WTC11 (cell line): ENCODE measurements around the gene TNRC6C. TPM values are rescaled to one million over a fixed set of nuclear protein-coding genes. Genes with fewer than 3 reads are reported as not detected.

ENCODE experiments used
- ATAC-seq: fragments of 200-7000 bp; cut with Tn5 transposase; 2 replicates; pipeline ENCODE4 v1.10.0; 2021; ENCODE audit warnings: mild to moderate bottlenecking, moderate library complexity
- CTCF ChIA-PET: fragments of 300-600 bp; sonication (Branson Sonifier 250); formaldehyde crosslinking; loops from one replicate; lab custom pipeline; 2021; ENCODE audit warnings: antibody characterized with exemption; lab: Charles Lee
- POLR2A ChIA-PET: fragments of 350-600 bp; sonication (Branson Sonifier 250); formaldehyde crosslinking; loops from one replicate; lab custom pipeline; 2021; ENCODE audit warnings: antibody characterized with exemption; lab: Charles Lee
- DNase-seq: peaks from one replicate; pipeline ENCODE4 v3.0.0; 2021; ENCODE audit warnings: low spot score
- H3K27ac Mint-ChIP-seq: 2 replicates; pipeline ENCODE4 v1.8.0; 2021; ENCODE audit warnings: mixed read lengths
- H3K27me3 Mint-ChIP-seq: 2 replicates; pipeline ENCODE4 v1.8.0; 2021; ENCODE audit warnings: low read depth, mild to moderate bottlenecking, moderate library complexity, mixed read lengths
- H3K36me3 Mint-ChIP-seq: 2 replicates; pipeline ENCODE4 v1.8.0; 2021; ENCODE audit warnings: mixed read lengths
- H3K4me1 Mint-ChIP-seq: 2 replicates; pipeline ENCODE4 v1.8.0; 2022; ENCODE audit warnings: mixed read lengths
- H3K4me3 Mint-ChIP-seq: 2 replicates; pipeline ENCODE4 v1.8.0; 2021; ENCODE audit warnings: mild to moderate bottlenecking, moderate library complexity, mixed read lengths
- H3K9me3 Mint-ChIP-seq: 2 replicates; pipeline ENCODE4 v1.8.0; 2021; ENCODE audit warnings: mixed read lengths
- CDX4 ChIP-seq: fragments of 250-450 bp; sonication (Bioruptor Pico); IDR thresholded peaks from 2 replicates; pipeline ENCODE4 v1.9.0; 2021; ENCODE audit warnings: moderate library complexity, mild to moderate bottlenecking, inconsistent platforms, borderline replicate concordance
- CREM ChIP-seq: sonication (generic); formaldehyde crosslinking; IDR thresholded peaks from 2 replicates; pipeline ENCODE4 v1.8.1; 2022; ENCODE audit warnings: mild to moderate bottlenecking, missing genetic modification reagents, moderate library complexity
- FOXP4 ChIP-seq: sonication (generic); formaldehyde crosslinking; IDR thresholded peaks from 2 replicates; pipeline ENCODE4 v1.8.0; 2022; ENCODE audit warnings: mild to moderate bottlenecking, missing genetic modification reagents
- HMGA2 ChIP-seq: fragments of 250-450 bp; sonication (Bioruptor Pico); IDR thresholded peaks from 2 replicates; pipeline ENCODE4 v1.4.0; 2021; ENCODE audit warnings: mild to moderate bottlenecking, moderate library complexity
- JAZF1 ChIP-seq: fragments of 250-450 bp; sonication (Bioruptor Pico); IDR thresholded peaks from 2 replicates; pipeline ENCODE4 v1.9.0; 2021; ENCODE audit warnings: moderate library complexity, mild to moderate bottlenecking, inconsistent platforms
- KAT7 ChIP-seq: sonication (generic); formaldehyde crosslinking; IDR thresholded peaks from 2 replicates; pipeline ENCODE4 v1.8.1; 2023; ENCODE audit warnings: missing genetic modification reagents, mild to moderate bottlenecking, borderline replicate concordance
- NR2C2 ChIP-seq: sonication (generic); formaldehyde crosslinking; IDR thresholded peaks from 2 replicates; pipeline ENCODE4 v1.8.0; 2022; ENCODE audit warnings: mild to moderate bottlenecking, missing genetic modification reagents
- SMAD3 ChIP-seq: sonication (generic); formaldehyde crosslinking; IDR thresholded peaks from 2 replicates; pipeline ENCODE4 v1.8.0; 2022; ENCODE audit warnings: missing genetic modification reagents, mild to moderate bottlenecking, borderline replicate concordance
- SMAD4 ChIP-seq: sonication (generic); formaldehyde crosslinking; IDR thresholded peaks from 2 replicates; pipeline ENCODE4 v1.8.0; 2022; ENCODE audit warnings: mild to moderate bottlenecking, missing genetic modification reagents
- STAT6 ChIP-seq: sonication (generic); formaldehyde crosslinking; conservative IDR thresholded peaks from 2 replicates; pipeline ENCODE4 v1.8.1; 2023; ENCODE audit warnings: mild to moderate bottlenecking, low read depth, missing genetic modification reagents, moderate library complexity
- USF2 ChIP-seq: sonication (generic); formaldehyde crosslinking; IDR thresholded peaks from 2 replicates; pipeline ENCODE4 v1.8.1; 2023; ENCODE audit warnings: mild to moderate bottlenecking, missing genetic modification reagents, moderate library complexity
- ZNF423 ChIP-seq: fragments of 250-450 bp; sonication (Bioruptor Pico); IDR thresholded peaks from 2 replicates; pipeline ENCODE4 v2.1.2; 2022; ENCODE audit warnings: mild to moderate bottlenecking, moderate library complexity
- ZNF425 ChIP-seq: fragments of 250-450 bp; sonication (Bioruptor Pico); conservative IDR thresholded peaks from 2 replicates; pipeline ENCODE4 v1.9.0; 2021; ENCODE audit warnings: mild to moderate bottlenecking
- total RNA-seq: library from RNA; stranded (reverse); gene quantifications from 3 replicates; pipeline ENCODE4 v1.2.3, GENCODE V29; 2021
- TF ChIP-seq, protein P1 (sequence below): sonication (generic); formaldehyde crosslinking; IDR thresholded peaks from 2 replicates; pipeline ENCODE4 v1.8.1; 2022; ENCODE audit warnings: low read depth, missing genetic modification reagents, borderline replicate concordance
- TF ChIP-seq, protein P2 (sequence below): sonication (generic); formaldehyde crosslinking; IDR thresholded peaks from 2 replicates; pipeline ENCODE4 v1.8.1; 2023; ENCODE audit warnings: mild to moderate bottlenecking, missing genetic modification reagents, borderline replicate concordance
- TF ChIP-seq, protein P3 (sequence below): sonication (generic); formaldehyde crosslinking; IDR thresholded peaks from 2 replicates; pipeline ENCODE4 v1.8.1; 2023; ENCODE audit warnings: mild to moderate bottlenecking, missing genetic modification reagents, moderate library complexity

TNRC6C gene
- total RNA-seq, 1 experiment from 2014 or later = 52.3 TPM

DNA sequence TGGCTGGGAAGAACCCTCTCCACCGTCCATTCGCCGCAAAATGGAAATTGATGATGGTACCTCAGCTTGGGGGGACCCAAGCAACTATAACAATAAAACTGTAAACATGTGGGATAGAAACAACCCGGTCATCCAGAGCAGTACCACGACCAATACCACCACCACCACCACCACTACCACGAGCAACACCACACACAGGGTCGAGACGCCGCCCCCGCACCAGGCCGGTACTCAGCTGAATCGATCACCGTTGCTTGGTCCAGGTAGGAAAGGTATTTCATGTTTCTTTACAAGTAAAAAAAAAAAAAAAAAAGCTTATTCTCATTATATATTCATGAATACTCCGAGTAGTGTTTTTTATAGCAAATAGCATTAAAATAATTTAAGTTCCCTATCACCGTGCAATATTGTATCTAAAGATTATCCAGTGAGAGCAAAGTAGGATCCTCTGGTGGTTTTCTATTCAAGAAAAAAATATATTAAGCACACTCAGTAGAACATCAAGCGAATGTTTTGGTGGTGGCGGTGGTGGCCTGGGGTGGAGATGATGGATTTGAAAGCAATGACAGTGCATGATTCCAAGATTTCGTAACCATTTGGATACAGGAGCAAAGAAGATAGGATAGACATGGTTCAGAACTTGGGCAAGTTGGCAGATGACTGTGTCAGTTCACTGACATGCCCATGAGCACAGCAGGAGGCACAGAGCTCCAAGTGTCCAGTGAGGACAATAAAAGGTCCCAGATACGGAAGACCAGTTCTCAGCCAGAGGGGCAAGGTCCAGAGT, 92.9 kb downstream of the TNRC6C start:
- H3K27me3 Mint-ChIP-seq = no peaks in the 10 kb centered on the region
- DNase-seq (no peak), ATAC-seq (no peak)
- H3K4me3 Mint-ChIP-seq = no peak overlapping the region
- ChIA-PET CTCF (no interaction called here), POLR2A (interaction anchor here (0.6 kb wide), 1 partner anchor 585 kb away, joined by 3 read pairs; no protein-coding TSS in a partner anchor)
- H3K4me1 Mint-ChIP-seq = peaks cover 14% of the 10 kb centered on the region
- peak overlapping the region; percentile 28 for H3K27ac Mint-ChIP-seq
- TF ChIP-seq HMGA2 (CRISPR knock-in tag) (no peak), CREM (CRISPR knock-in tag) (no peak), KAT7 (CRISPR knock-in tag) (no peak), USF2 (CRISPR knock-in tag) (no peak), ZNF425 (CRISPR knock-in tag) (no peak), NR2C2 (CRISPR knock-in tag) (no peak), FOXP4 (CRISPR knock-in tag) (no peak), SMAD4 (CRISPR knock-in tag) (no peak), JAZF1 (CRISPR knock-in tag) (no peak), STAT6 (CRISPR knock-in tag) (no peak), ZNF423 (CRISPR knock-in tag) (no peak), CDX4 (CRISPR knock-in tag) (no peak), SMAD3 (CRISPR knock-in tag) (no peak)
- TF ChIP-seq, protein P1, sequence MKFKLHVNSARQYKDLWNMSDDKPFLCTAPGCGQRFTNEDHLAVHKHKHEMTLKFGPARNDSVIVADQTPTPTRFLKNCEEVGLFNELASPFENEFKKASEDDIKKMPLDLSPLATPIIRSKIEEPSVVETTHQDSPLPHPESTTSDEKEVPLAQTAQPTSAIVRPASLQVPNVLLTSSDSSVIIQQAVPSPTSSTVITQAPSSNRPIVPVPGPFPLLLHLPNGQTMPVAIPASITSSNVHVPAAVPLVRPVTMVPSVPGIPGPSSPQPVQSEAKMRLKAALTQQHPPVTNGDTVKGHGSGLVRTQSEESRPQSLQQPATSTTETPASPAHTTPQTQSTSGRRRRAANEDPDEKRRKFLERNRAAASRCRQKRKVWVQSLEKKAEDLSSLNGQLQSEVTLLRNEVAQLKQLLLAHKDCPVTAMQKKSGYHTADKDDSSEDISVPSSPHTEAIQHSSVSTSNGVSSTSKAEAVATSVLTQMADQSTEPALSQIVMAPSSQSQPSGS = no peak
- TF ChIP-seq, protein P2, sequence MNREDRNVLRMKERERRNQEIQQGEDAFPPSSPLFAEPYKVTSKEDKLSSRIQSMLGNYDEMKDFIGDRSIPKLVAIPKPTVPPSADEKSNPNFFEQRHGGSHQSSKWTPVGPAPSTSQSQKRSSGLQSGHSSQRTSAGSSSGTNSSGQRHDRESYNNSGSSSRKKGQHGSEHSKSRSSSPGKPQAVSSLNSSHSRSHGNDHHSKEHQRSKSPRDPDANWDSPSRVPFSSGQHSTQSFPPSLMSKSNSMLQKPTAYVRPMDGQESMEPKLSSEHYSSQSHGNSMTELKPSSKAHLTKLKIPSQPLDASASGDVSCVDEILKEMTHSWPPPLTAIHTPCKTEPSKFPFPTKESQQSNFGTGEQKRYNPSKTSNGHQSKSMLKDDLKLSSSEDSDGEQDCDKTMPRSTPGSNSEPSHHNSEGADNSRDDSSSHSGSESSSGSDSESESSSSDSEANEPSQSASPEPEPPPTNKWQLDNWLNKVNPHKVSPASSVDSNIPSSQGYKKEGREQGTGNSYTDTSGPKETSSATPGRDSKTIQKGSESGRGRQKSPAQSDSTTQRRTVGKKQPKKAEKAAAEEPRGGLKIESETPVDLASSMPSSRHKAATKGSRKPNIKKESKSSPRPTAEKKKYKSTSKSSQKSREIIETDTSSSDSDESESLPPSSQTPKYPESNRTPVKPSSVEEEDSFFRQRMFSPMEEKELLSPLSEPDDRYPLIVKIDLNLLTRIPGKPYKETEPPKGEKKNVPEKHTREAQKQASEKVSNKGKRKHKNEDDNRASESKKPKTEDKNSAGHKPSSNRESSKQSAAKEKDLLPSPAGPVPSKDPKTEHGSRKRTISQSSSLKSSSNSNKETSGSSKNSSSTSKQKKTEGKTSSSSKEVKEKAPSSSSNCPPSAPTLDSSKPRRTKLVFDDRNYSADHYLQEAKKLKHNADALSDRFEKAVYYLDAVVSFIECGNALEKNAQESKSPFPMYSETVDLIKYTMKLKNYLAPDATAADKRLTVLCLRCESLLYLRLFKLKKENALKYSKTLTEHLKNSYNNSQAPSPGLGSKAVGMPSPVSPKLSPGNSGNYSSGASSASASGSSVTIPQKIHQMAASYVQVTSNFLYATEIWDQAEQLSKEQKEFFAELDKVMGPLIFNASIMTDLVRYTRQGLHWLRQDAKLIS (CRISPR knock-in tag) = no peak
- TF ChIP-seq, protein P3, sequence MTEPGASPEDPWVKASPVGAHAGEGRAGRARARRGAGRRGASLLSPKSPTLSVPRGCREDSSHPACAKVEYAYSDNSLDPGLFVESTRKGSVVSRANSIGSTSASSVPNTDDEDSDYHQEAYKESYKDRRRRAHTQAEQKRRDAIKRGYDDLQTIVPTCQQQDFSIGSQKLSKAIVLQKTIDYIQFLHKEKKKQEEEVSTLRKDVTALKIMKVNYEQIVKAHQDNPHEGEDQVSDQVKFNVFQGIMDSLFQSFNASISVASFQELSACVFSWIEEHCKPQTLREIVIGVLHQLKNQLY (CRISPR knock-in tag) = no peak
- H3K9me3 Mint-ChIP-seq = no peaks in the 10 kb centered on the region
- H3K36me3 Mint-ChIP-seq = peaks cover 57% of the 10 kb centered on the region
